HG03354 (cell line): ENCODE results near the gene SCN10A.

Experiments used
- ATAC-seq: cut with Tn5 transposase; IDR thresholded peaks from one replicate; pipeline ENCODE4 v1.9.1; 2021; ENCODE audit warnings: mild to moderate bottlenecking; ENCODE audit not compliant: unreplicated experiment, poor library complexity, severe bottlenecking

Gene SCN10A

GRCh38 chr3:38792983-38793382 is 23.0 kb downstream of the SCN10A start:
- ATAC-seq: no peak

GRCh38 chr3:38782148-38782547 is 33.9 kb downstream of the SCN10A start:
- no peak for ATAC-seq

GRCh38 chr3:38773528-38773927 is 42.5 kb downstream of the SCN10A start:
- ATAC-seq: no peak

- no peak for ATAC-seq
Observed at GRCh38 chr3:38763569-38763968, 52.4 kb downstream of the SCN10A start.

- ATAC-seq: no peak
Observed at GRCh38 chr3:38758557-38758956, 57.5 kb downstream of the SCN10A start.

- no peak for ATAC-seq
Observed at GRCh38 chr3:38757721-38758120, 58.3 kb downstream of the SCN10A start.

GRCh38 chr3:38756892-38757291 is 59.1 kb downstream of the SCN10A start:
- ATAC-seq: no peak

- ATAC-seq: no peak
Observed at GRCh38 chr3:38755130-38755529, 60.9 kb downstream of the SCN10A start.

GRCh38 chr3:38746641-38747040 is 69.4 kb downstream of the SCN10A start:
- no peak for ATAC-seq

- no peak for ATAC-seq
Observed at GRCh38 chr3:38743043-38743442, 73.0 kb downstream of the SCN10A start.

GRCh38 chr3:38742550-38742949 is 73.5 kb downstream of the SCN10A start:
- no peak for ATAC-seq

- ATAC-seq: no peak
Observed at GRCh38 chr3:38740537-38740936, 75.5 kb downstream of the SCN10A start.

GRCh38 chr3:38739931-38740330 is 76.1 kb downstream of the SCN10A start:
- no peak for ATAC-seq

GRCh38 chr3:38739396-38739689 is 76.7 kb downstream of the SCN10A start:
- ATAC-seq: no peak

- ATAC-seq: no peak
Observed at GRCh38 chr3:38738630-38739395, 77.2 kb downstream of the SCN10A start.

- no peak for ATAC-seq
Observed at GRCh38 chr3:38731522-38731921, 84.5 kb downstream of the SCN10A start.

GRCh38 chr3:38730281-38730680 is 85.7 kb downstream of the SCN10A start:
- ATAC-seq: no peak

- no peak for ATAC-seq
Observed at GRCh38 chr3:38728008-38728407, 88.0 kb downstream of the SCN10A start.

- ATAC-seq: no peak
Observed at GRCh38 chr3:38726751-38727150, 89.3 kb downstream of the SCN10A start.

- no peak for ATAC-seq
Observed at GRCh38 chr3:38725726-38726419, 90.1 kb downstream of the SCN10A start.

- no peak for ATAC-seq
Observed at GRCh38 chr3:38724392-38724736, 91.7 kb downstream of the SCN10A start.
